H9 (cell line): ENCODE data around the gene PRKCA. TPM values are rescaled to one million over a fixed set of nuclear protein-coding genes. Genes with fewer than 3 reads are reported as not detected.

ENCODE experiments used
- DNase-seq: peaks from one replicate; pipeline ENCODE4 v3.0.0-alpha.2; 2017
- H2AFZ ChIP-seq: one replicate; pipeline ENCODE4 v1.6.1; 2013; ENCODE audit warnings: mild to moderate bottlenecking, low read length, control low read depth, moderate library complexity
- H2AK5ac ChIP-seq: 2 replicates; pipeline ENCODE4 v1.6.1; 2013; ENCODE audit warnings: low read length, control low read depth, mixed read lengths; ENCODE audit not compliant: insufficient read length
- H2BK120ac ChIP-seq: one replicate; pipeline ENCODE4 v1.6.1; 2013; ENCODE audit warnings: low read depth, mild to moderate bottlenecking, low read length, control low read depth, inconsistent platforms; ENCODE audit not compliant: poor library complexity, severe bottlenecking
- H2BK12ac ChIP-seq: 2 replicates; pipeline ENCODE4 v1.6.1; 2013; ENCODE audit warnings: low read length, control low read depth, mixed read lengths, low read depth; ENCODE audit not compliant: insufficient read length
- H2BK15ac ChIP-seq: 2 replicates; pipeline ENCODE4 v1.6.1; 2013; ENCODE audit warnings: low read depth, low read length, control low read depth
- H2BK20ac ChIP-seq: one replicate; pipeline ENCODE4 v1.6.1; 2013; ENCODE audit warnings: low read depth, mild to moderate bottlenecking, low read length, control low read depth, inconsistent platforms; ENCODE audit not compliant: poor library complexity, severe bottlenecking
- H2BK5ac ChIP-seq: 2 replicates; pipeline ENCODE4 v1.6.1; 2013; ENCODE audit warnings: low read length, control low read depth, mixed read lengths; ENCODE audit not compliant: insufficient read length
- H3K14ac ChIP-seq: 2 replicates; pipeline ENCODE4 v1.6.1; 2013; ENCODE audit warnings: low read length, control low read depth; ENCODE audit not compliant: insufficient read depth
- H3K18ac ChIP-seq: 2 replicates; pipeline ENCODE4 v1.6.1; 2013; ENCODE audit warnings: low read depth, mild to moderate bottlenecking, mixed read lengths, low read length, control low read depth; ENCODE audit not compliant: insufficient read length
- H3K23ac ChIP-seq: 2 replicates; pipeline ENCODE4 v1.6.1; 2013; ENCODE audit warnings: low read length, control low read depth, mixed read lengths, low read depth; ENCODE audit not compliant: insufficient read length
- H3K23me2 ChIP-seq: 2 replicates; pipeline ENCODE4 v1.6.1; 2013; ENCODE audit warnings: low read depth, mild to moderate bottlenecking, mixed read lengths, low read length, control low read depth; ENCODE audit not compliant: insufficient read length, poor library complexity, severe bottlenecking
- H3K27ac ChIP-seq: 2 replicates; pipeline ENCODE4 v1.5.1; 2013; ENCODE audit warnings: low read length, control low read depth, mixed read lengths, low read depth; ENCODE audit not compliant: insufficient read length
- H3K27me3 ChIP-seq: 2 replicates; pipeline ENCODE4 v1.6.1; 2013; ENCODE audit warnings: low read length, control low read depth, inconsistent platforms; ENCODE audit not compliant: insufficient read depth
- H3K4ac ChIP-seq: 2 replicates; pipeline ENCODE4 v1.6.1; 2013; ENCODE audit warnings: low read depth, mild to moderate bottlenecking, control low read depth, inconsistent platforms, low read length, moderate library complexity
- H3K4me1 ChIP-seq: 2 replicates; pipeline ENCODE4 v1.6.1; 2013; ENCODE audit warnings: low read length, control low read depth, inconsistent platforms; ENCODE audit not compliant: insufficient read depth
- H3K4me2 ChIP-seq: 2 replicates; pipeline ENCODE4 v1.6.1; 2013; ENCODE audit warnings: low read length, control low read depth, mixed read lengths; ENCODE audit not compliant: insufficient read length, insufficient read depth
- H3K56ac ChIP-seq: 2 replicates; pipeline ENCODE4 v1.6.1; 2013; ENCODE audit warnings: low read depth, mild to moderate bottlenecking, mixed read lengths, low read length, control low read depth; ENCODE audit not compliant: insufficient read length
- H3K79me1 ChIP-seq: 2 replicates; pipeline ENCODE4 v1.6.1; 2013; ENCODE audit warnings: low read depth, mild to moderate bottlenecking, moderate library complexity, low read length, control low read depth, inconsistent platforms; ENCODE audit not compliant: insufficient read depth, poor library complexity, severe bottlenecking
- H3K79me2 ChIP-seq: 2 replicates; pipeline ENCODE4 v1.6.1; 2013; ENCODE audit warnings: low read length, control low read depth, inconsistent platforms; ENCODE audit not compliant: insufficient read depth
- H3K9ac ChIP-seq: 2 replicates; pipeline ENCODE4 v1.6.1; 2013; ENCODE audit warnings: low read length, control low read depth, mixed read lengths; ENCODE audit not compliant: insufficient read length; ENCODE audit errors: extremely low read depth
- H3K9me3 ChIP-seq: one replicate; pipeline ENCODE4 v1.6.1; 2013; ENCODE audit warnings: low read depth, low read length, inconsistent platforms; ENCODE audit not compliant: control insufficient read depth
- H3T11ph ChIP-seq: one replicate; pipeline ENCODE4 v1.6.1; 2013; ENCODE audit warnings: mild to moderate bottlenecking, low read length, control low read depth, inconsistent platforms
- H4K20me1 ChIP-seq: one replicate; pipeline ENCODE4 v1.6.1; 2013; ENCODE audit not compliant: control insufficient read depth, insufficient read length, insufficient read depth
- H4K5ac ChIP-seq: 2 replicates; pipeline ENCODE4 v1.6.1; 2013; ENCODE audit warnings: low read depth, mild to moderate bottlenecking, mixed read lengths, low read length, control low read depth; ENCODE audit not compliant: insufficient read length
- H4K8ac ChIP-seq: replicated peaks from 2 replicates; pipeline ENCODE4 v1.6.1; 2013; ENCODE audit warnings: low read length, control low read depth, mixed read lengths, low read depth; ENCODE audit not compliant: insufficient read length
- H4K91ac ChIP-seq: 2 replicates; pipeline ENCODE4 v1.6.1; 2013; ENCODE audit warnings: low read depth, mild to moderate bottlenecking, moderate library complexity, mixed read lengths, low read length, control low read depth; ENCODE audit not compliant: insufficient read length
- H3K27ac Mint-ChIP-seq, 3 experiments: 2 replicates in 2 of 3; 3 replicates in 1 of 3; pipeline ENCODE4 v1.8.0; 2020 to 2021; ENCODE audit warnings: mixed read lengths in 3 of 3, mild to moderate bottlenecking in 1 of 3, moderate library complexity in 1 of 3
- H3K27me3 Mint-ChIP-seq: 2 replicates; pipeline ENCODE4 v1.8.0; 2021; ENCODE audit warnings: low read depth, mild to moderate bottlenecking, moderate library complexity, mixed read lengths
- H3K36me3 Mint-ChIP-seq, 3 experiments: 2 replicates in 2 of 3; 3 replicates in 1 of 3; pipeline ENCODE4 v1.8.0; 2020 to 2021; ENCODE audit warnings: low read depth in 3 of 3, mixed read lengths in 3 of 3; ENCODE audit not compliant: insufficient read depth in 1 of 3
- H3K4me1 Mint-ChIP-seq, 2 experiments: 2 replicates each; pipeline ENCODE4 v1.8.0; 2020; ENCODE audit warnings: mixed read lengths in 2 of 2
- H3K4me3 Mint-ChIP-seq, 2 experiments: 2 replicates in 1 of 2; 3 replicates in 1 of 2; pipeline ENCODE4 v1.8.0; 2020 to 2021; ENCODE audit warnings: mild to moderate bottlenecking in 2 of 2, mixed read lengths in 2 of 2, moderate library complexity in 1 of 2
- H3K9me3 Mint-ChIP-seq, 2 experiments: 2 replicates in 1 of 2; 3 replicates in 1 of 2; pipeline ENCODE4 v1.8.0; 2020; ENCODE audit warnings: mild to moderate bottlenecking in 2 of 2, mixed read lengths in 2 of 2, moderate library complexity in 1 of 2
- CTCF ChIP-seq: fragments of 200-600 bp; sonication (generic); conservative IDR thresholded peaks from 3 replicates; pipeline ENCODE4 v1.8.0; 2021; ENCODE audit warnings: antibody characterized with exemption, mild to moderate bottlenecking
- WGBS: extraction: QIAGEN DNeasy Blood & Tissue Kit; methylation state at CpG from one replicate; pipeline ENCODE4 v1.1.7; 2013; ENCODE audit warnings: missing lambda C conversion rate, low lambda C conversion rate, mixed read lengths; ENCODE audit not compliant: insufficient read length; ENCODE audit errors: extremely low coverage; 5-methylcytosine and 5-hydroxymethylcytosine counted together
- total RNA-seq: library from RNA; stranded (reverse); gene quantifications from 2 replicates; pipeline ENCODE4 v1.2.1, GENCODE V29; 2021

PRKCA gene
- total RNA-seq, 1 experiment from 2014 or later, result 10.5 TPM

GRCh38 chr17:66496306-66496705, 193.9 kb downstream of the PRKCA start:
- H3K4me3 Mint-ChIP-seq, result no peak overlapping the region
- H3K27ac Mint-ChIP-seq, result no peak overlapping the region
- Histone ChIP-seq H2BK120ac (no peak overlapping the region), H4K91ac (no peak overlapping the region), H3K18ac (no peak overlapping the region), H2AFZ (no peak overlapping the region), H3K79me2 (no peaks in the 10 kb centered on the region), H2BK5ac (no peak overlapping the region), H3K27me3 (no peaks in the 10 kb centered on the region), H4K8ac (no peak overlapping the region), H2BK12ac (no peak overlapping the region), H3K14ac (no peak overlapping the region), H3K9me3 (no peaks in the 10 kb centered on the region), H3T11ph (no peak overlapping the region), H3K4me1 (peaks cover 7% of the 10 kb centered on the region), H2AK5ac (no peak overlapping the region), H4K20me1 (no peaks in the 10 kb centered on the region), H3K4me2 (no peak overlapping the region), H2BK15ac (no peak overlapping the region), H3K27ac (no peak overlapping the region), H3K79me1 (no peaks in the 10 kb centered on the region), H3K23ac (no peak overlapping the region), H2BK20ac (no peak overlapping the region), H3K4ac (no peak overlapping the region), H3K56ac (no peak overlapping the region), H4K5ac (no peak overlapping the region), H3K23me2 (no peaks in the 10 kb centered on the region), H3K9ac (no peak overlapping the region)
- no peaks in the 10 kb centered on the region for H3K9me3 Mint-ChIP-seq
- no peak for DNase-seq
- H3K36me3 Mint-ChIP-seq, result no peaks in the 10 kb centered on the region
- H3K27me3 Mint-ChIP-seq, result no peaks in the 10 kb centered on the region
- WGBS, result no CpG with 5 or more reads among the region's 5 CpGs
- peaks cover 29% of the 10 kb centered on the region in 2 experiments for H3K4me1 Mint-ChIP-seq
- TF ChIP-seq CTCF, result no peak
